NT2/D1 (cell line): Measurements from ENCODE around the gene MEGF8.

ENCODE experiments used
- DNase-seq: peaks from one replicate; pipeline ENCODE4 v3.0.0-alpha.2; 2011; ENCODE audit warnings: low read depth, low spot score
- H3K27me3 ChIP-seq: 2 replicates; pipeline ENCODE4 v1.6.0; 2011; ENCODE audit warnings: mild to moderate bottlenecking; ENCODE audit not compliant: insufficient read length, insufficient read depth
- H3K36me3 ChIP-seq: 2 replicates; pipeline ENCODE4 v1.6.1; 2011; ENCODE audit warnings: mild to moderate bottlenecking, low read length, mixed read lengths; ENCODE audit not compliant: insufficient read depth, insufficient read length
- H3K4me1 ChIP-seq: 2 replicates; pipeline ENCODE4 v1.5.1; 2011; ENCODE audit not compliant: insufficient read depth, insufficient read length
- H3K4me3 ChIP-seq: 2 replicates; pipeline ENCODE4 v1.5.1; 2011; ENCODE audit warnings: low read depth; ENCODE audit not compliant: insufficient read length
- H3K9ac ChIP-seq: 2 replicates; pipeline ENCODE4 v1.6.0; 2011; ENCODE audit warnings: low read depth; ENCODE audit not compliant: insufficient read length
- H3K9me3 ChIP-seq: 2 replicates; pipeline ENCODE4 v1.5.1; 2011; ENCODE audit warnings: mild to moderate bottlenecking, low read length; ENCODE audit not compliant: insufficient read depth
- SUZ12 ChIP-seq: IDR thresholded peaks from 2 replicates; pipeline ENCODE4 v1.6.1; 2011; ENCODE audit not compliant: insufficient read length, insufficient read depth; ENCODE audit errors: extremely low read depth
- YY1 ChIP-seq: IDR thresholded peaks from 2 replicates; pipeline ENCODE4 v1.6.1; 2011; ENCODE audit not compliant: insufficient read length, insufficient read depth
- ZNF274 ChIP-seq: IDR thresholded peaks from 2 replicates; pipeline ENCODE4 v1.6.1; 2011; ENCODE audit warnings: mild to moderate bottlenecking, low read depth, low read length

MEGF8 gene

GRCh38 chr19:42378225-42379215 is 53.1 kb downstream of the MEGF8 start:
- H3K27me3 ChIP-seq: no peaks in the 10 kb centered on the region
- no peak overlapping the region for H3K4me3 ChIP-seq
- peaks cover 16% of the 10 kb centered on the region for H3K36me3 ChIP-seq
- no peak overlapping the region for H3K9ac ChIP-seq
- no peak for DNase-seq
- no peaks in the 10 kb centered on the region for H3K9me3 ChIP-seq
- peaks cover 5% of the 10 kb centered on the region for H3K4me1 ChIP-seq
- TF ChIP-seq ZNF274: no peak
- no peak for TF ChIP-seq YY1
- TF ChIP-seq SUZ12: no peak

- no peaks in the 10 kb centered on the region for H3K27me3 ChIP-seq
- H3K9ac ChIP-seq: no peak overlapping the region
- no peak overlapping the region for H3K4me3 ChIP-seq
- TF ChIP-seq ZNF274 (no peak), SUZ12 (no peak), YY1 (no peak)
- no peak for DNase-seq
- no peaks in the 10 kb centered on the region for H3K9me3 ChIP-seq
- H3K4me1 ChIP-seq: peaks cover 5% of the 10 kb centered on the region
- H3K36me3 ChIP-seq: peaks cover 10% of the 10 kb centered on the region
These were observed 54.7 kb downstream of the MEGF8 start for GRCh38 chr19:42380155-42380554.

- no peak for DNase-seq
- Histone ChIP-seq H3K36me3 (no peaks in the 10 kb centered on the region), H3K4me3 (peak overlapping the region; percentile 68), H3K4me1 (no peaks in the 10 kb centered on the region), H3K9me3 (no peaks in the 10 kb centered on the region), H3K27me3 (peaks cover 6% of the 10 kb centered on the region), H3K9ac (peak overlapping the region; percentile 94)
- TF ChIP-seq ZNF274: no peak
- no peak for TF ChIP-seq YY1
- TF ChIP-seq SUZ12: no peak
These were observed 61.7 kb downstream of the MEGF8 start for GRCh38 chr19:42386974-42387707.

- Histone ChIP-seq H3K4me1 (no peaks in the 10 kb centered on the region), H3K27me3 (peaks cover 6% of the 10 kb centered on the region), H3K36me3 (no peaks in the 10 kb centered on the region), H3K4me3 (no peak overlapping the region), H3K9me3 (no peaks in the 10 kb centered on the region), H3K9ac (no peak overlapping the region)
- no peak for TF ChIP-seq SUZ12
- TF ChIP-seq ZNF274: no peak
- no peak for TF ChIP-seq YY1
- no peak for DNase-seq
These were observed 63.5 kb downstream of the MEGF8 start for GRCh38 chr19:42388851-42389489.

- no peak for DNase-seq
- Histone ChIP-seq H3K27me3 (peaks cover 6% of the 10 kb centered on the region), H3K9me3 (no peaks in the 10 kb centered on the region), H3K4me1 (no peaks in the 10 kb centered on the region), H3K36me3 (no peaks in the 10 kb centered on the region), H3K9ac (no peak within 1 kb of the TSS), H3K4me3 (no peak within 1 kb of the TSS)
- TF ChIP-seq YY1 (no peak), SUZ12 (no peak), ZNF274 (no peak)
These were observed 64.5 kb downstream of the MEGF8 start, which contains the start of gene CNFN for GRCh38 chr19:42389899-42390298. Gene CNFN, minus strand, starts transcription at chr19:42390297. Its CDS starts 1,260 bp downstream, at chr19:42389037.

DNA sequence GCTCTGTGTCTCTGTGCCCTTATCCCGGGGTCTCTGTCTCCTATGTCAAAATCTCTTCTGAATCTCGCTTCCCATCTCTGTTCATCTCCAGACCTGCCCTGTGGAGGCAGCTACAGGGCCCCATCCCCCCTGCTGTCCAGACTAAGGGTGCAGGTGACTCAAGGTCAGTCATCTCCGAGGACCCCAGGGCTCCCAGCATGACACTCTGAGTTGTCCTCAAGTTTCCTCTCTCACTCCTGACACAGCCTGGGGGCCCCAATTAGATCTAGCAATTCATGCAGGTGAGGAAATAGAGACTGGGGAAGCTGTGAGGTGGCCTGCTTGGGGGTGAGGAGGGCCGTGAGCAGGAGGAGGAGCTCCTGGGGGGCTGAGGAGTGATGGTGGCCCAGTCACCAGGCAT is 66.7 kb downstream of the MEGF8 start:
- H3K4me3 ChIP-seq: no peak overlapping the region
- no peaks in the 10 kb centered on the region for H3K36me3 ChIP-seq
- H3K9me3 ChIP-seq: no peaks in the 10 kb centered on the region
- H3K4me1 ChIP-seq: peaks cover 2% of the 10 kb centered on the region
- no peak overlapping the region for H3K9ac ChIP-seq
- H3K27me3 ChIP-seq: peaks cover 6% of the 10 kb centered on the region
- no peak for DNase-seq
- TF ChIP-seq YY1 (no peak), ZNF274 (no peak), SUZ12 (no peak)
